Lower leg skin (tissue), 4 donors: Measurements from ENCODE around the gene C1QL2. TPM values are rescaled to one million over a fixed set of nuclear protein-coding genes. Genes with fewer than 3 reads are reported as not detected.

Experiments
- DNase-seq, 2 donors: peaks; one replicate each; pipeline ENCODE4 v3.0.0-alpha.2; 2019; ENCODE audit warnings: low spot score in 2 of 2
- H3K4me3 ChIP-seq: fragments of 200-600 bp; sonication (generic); 2 replicates; pipeline ENCODE4 v1.5.1; 2017; ENCODE audit warnings: mild to moderate bottlenecking, low read depth; ENCODE audit not compliant: poor library complexity, severe bottlenecking
- CTCF ChIP-seq, 3 donors: fragments of 450-650 bp; IDR thresholded peaks; one replicate each; pipeline ENCODE4 v1.5.1; 2016; ENCODE audit warnings: antibody characterized with exemption in 3 of 3, mild to moderate bottlenecking in 3 of 3, moderate library complexity in 2 of 3
- POLR2A ChIP-seq, 2 donors: fragments of 450-650 bp; IDR thresholded peaks; one replicate each; pipeline ENCODE4 v1.6.1; 2016 to 2017; ENCODE audit warnings: antibody characterized with exemption in 2 of 2, mild to moderate bottlenecking in 1 of 2, moderate library complexity in 1 of 2
- WGBS, 2 donors: methylation state at CpG; one replicate each; pipeline ENCODE4 v1.1.5; 2018; 5-methylcytosine and 5-hydroxymethylcytosine counted together
- intact Hi-C: fragments of 100-400 bp; cut with DNase I; formaldehyde crosslinking; loops from one replicate; pipeline ENCODE4 v1.15.0; 2023; ENCODE audit warnings: low total_unique reads
- total RNA-seq, 4 donors: library from RNA; depleted of rRNA; stranded (reverse); fragments of >200 nt; gene quantifications; one replicate each; pipeline ENCODE4 v1.1.0, GENCODE V29; 2016

C1QL2 gene
- total RNA-seq, 4 donors from 2014 or later = 0.22 to 0.65 TPM; not detected in 2

- DNase-seq = no peak
- TF ChIP-seq CTCF (IDR thresholded peaks at IDR 0.05) (no peak), POLR2A (IDR thresholded peaks at IDR 0.05) (no peak)
- H3K4me3 ChIP-seq = no peak overlapping the region
- 83 to 88% methylated on average over 7 of the region's 7 CpGs for WGBS, 2 donors
- intact Hi-C loops = no loop called here
Measured at GRCh38 chr2:119184512-119184911, 26.0 kb upstream of the C1QL2 start.

DNA sequence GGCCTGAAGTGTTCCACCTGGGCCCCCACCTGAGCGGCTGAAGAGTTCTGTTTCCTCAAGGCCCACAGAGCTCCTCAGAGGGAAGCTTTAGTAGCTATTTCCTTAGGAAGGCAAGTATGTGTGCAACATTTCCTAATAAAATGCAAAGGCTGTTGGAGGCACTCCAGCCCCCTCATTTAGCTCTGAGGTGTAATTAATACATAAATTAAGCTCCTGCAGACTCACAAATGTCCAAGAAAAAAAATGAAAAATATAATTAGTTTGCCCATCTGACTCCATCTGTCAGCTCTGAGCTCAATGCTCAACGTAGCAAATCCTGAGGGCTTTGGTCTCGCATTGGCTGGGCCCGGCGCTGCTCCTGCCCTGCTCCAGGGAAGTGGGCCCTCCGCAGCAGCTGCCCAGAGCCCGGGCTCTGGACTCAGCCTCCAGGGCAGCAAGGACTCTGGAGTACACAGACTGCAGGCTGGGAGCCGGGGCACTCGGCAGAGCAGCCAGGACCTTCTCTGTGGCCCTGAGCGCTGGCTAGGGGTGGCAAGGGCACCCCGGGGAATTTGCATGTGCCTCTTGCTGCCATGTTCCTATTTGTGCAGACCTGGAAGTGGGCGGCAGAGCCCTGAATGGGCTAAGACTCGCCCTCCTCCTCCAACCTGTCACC, 23.4 kb upstream of the C1QL2 start:
- intact Hi-C loops = no loop called here
- DNase-seq = no peak
- no peak overlapping the region for H3K4me3 ChIP-seq
- TF ChIP-seq POLR2A (IDR thresholded peaks at IDR 0.05) (no peak), CTCF (IDR thresholded peaks at IDR 0.05) (no peak)
- 88 to 91% methylated on average over 11 of the region's 13 CpGs for WGBS, 2 donors

DNA sequence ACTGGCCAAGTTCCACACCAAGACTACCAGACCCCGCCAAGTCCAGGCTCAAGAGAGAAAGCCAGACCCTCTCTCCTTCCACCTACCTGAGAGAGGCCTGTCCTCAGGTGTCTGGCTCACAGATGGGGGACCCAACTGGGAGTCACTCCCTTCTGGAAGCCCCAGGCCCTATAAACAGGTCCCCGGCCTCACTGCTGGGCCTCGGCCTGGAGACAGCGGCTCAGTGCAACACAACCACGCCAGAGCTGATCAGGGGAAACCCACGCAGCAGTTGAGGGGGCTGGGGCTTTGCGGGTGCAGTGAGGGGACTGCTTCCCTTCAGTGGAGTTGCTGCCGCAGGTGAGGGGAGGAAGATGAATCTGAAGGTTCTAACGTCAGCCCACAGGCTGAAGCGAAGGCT, 22.8 kb upstream of the C1QL2 start:
- TF ChIP-seq CTCF (IDR thresholded peaks at IDR 0.05) (no peak), POLR2A (IDR thresholded peaks at IDR 0.05) (no peak)
- no peak overlapping the region for H3K4me3 ChIP-seq
- intact Hi-C loops = no loop called here
- DNase-seq = no peak
- WGBS, 2 donors = 79 to 88% methylated on average over 4 to 10 of the region's 10 CpGs

GRCh38 chr2:119180892-119181291, 22.3 kb upstream of the C1QL2 start:
- intact Hi-C loops = no loop called here
- 77 to 78% methylated on average over 5 of the region's 5 CpGs for WGBS, 2 donors
- TF ChIP-seq CTCF (IDR thresholded peaks at IDR 0.05) (no peak), POLR2A (IDR thresholded peaks at IDR 0.05) (no peak)

GRCh38 chr2:119179991-119180390, 21.4 kb upstream of the C1QL2 start:
- WGBS, 2 donors = 72 to 83% methylated on average over 7 of the region's 7 CpGs
- TF ChIP-seq POLR2A (IDR thresholded peaks at IDR 0.05) (no peak), CTCF (IDR thresholded peaks at IDR 0.05) (no peak)

More at GRCh38 chr2:119180892-119181291, 22.3 kb upstream of the C1QL2 start:
- no peak overlapping the region for H3K4me3 ChIP-seq
- no peak for DNase-seq

GRCh38 chr2:119179202-119179601, 20.7 kb upstream of the C1QL2 start:
- TF ChIP-seq CTCF (IDR thresholded peaks at IDR 0.05) = no peak
- TF ChIP-seq POLR2A (IDR thresholded peaks at IDR 0.05) = no peak
- intact Hi-C loops = no loop called here
- no peak for DNase-seq
- no peak overlapping the region for H3K4me3 ChIP-seq
- 35 to 53% methylated on average over 2 of the region's 2 CpGs for WGBS, 2 donors

More at GRCh38 chr2:119179991-119180390, 21.4 kb upstream of the C1QL2 start:
- intact Hi-C loops = no loop called here
- no peak overlapping the region for H3K4me3 ChIP-seq
- DNase-seq = no peak
